GM21367 (cell line): ENCODE measurements around the gene DBNDD2.

Experiments used
- ATAC-seq: cut with Tn5 transposase; IDR thresholded peaks from one replicate; pipeline ENCODE4 v1.9.1; 2021; ENCODE audit not compliant: unreplicated experiment

Gene DBNDD2

GRCh38 chr20:45448270-45448669, 40.2 kb downstream of the DBNDD2 start:
- no peak for ATAC-seq

DNA sequence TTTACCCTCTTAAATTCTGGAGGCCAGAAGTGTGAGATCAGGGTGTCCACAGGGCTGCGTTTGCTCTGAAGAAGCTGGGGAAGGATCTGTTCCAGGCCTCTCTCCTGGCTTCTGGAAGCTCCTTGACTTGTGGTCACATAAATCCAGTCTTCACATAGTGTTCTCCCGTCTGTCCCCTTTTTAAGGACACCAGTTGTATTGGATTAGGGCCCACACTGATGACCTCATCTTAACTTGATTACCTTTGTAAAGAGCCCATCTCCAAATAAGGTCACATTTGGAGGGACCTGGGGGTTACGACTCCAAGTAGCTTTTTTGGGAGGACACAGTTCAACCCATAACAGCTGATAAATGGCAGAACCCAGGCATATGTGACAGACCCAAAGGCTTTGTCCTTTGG, 41.4 kb downstream of the DBNDD2 start:
- no peak for ATAC-seq

GRCh38 chr20:45450097-45450818, 42.2 kb downstream of the DBNDD2 start:
- no peak for ATAC-seq

- no peak for ATAC-seq
These were observed 44.1 kb downstream of the DBNDD2 start for GRCh38 chr20:45452238-45452637.

DNA sequence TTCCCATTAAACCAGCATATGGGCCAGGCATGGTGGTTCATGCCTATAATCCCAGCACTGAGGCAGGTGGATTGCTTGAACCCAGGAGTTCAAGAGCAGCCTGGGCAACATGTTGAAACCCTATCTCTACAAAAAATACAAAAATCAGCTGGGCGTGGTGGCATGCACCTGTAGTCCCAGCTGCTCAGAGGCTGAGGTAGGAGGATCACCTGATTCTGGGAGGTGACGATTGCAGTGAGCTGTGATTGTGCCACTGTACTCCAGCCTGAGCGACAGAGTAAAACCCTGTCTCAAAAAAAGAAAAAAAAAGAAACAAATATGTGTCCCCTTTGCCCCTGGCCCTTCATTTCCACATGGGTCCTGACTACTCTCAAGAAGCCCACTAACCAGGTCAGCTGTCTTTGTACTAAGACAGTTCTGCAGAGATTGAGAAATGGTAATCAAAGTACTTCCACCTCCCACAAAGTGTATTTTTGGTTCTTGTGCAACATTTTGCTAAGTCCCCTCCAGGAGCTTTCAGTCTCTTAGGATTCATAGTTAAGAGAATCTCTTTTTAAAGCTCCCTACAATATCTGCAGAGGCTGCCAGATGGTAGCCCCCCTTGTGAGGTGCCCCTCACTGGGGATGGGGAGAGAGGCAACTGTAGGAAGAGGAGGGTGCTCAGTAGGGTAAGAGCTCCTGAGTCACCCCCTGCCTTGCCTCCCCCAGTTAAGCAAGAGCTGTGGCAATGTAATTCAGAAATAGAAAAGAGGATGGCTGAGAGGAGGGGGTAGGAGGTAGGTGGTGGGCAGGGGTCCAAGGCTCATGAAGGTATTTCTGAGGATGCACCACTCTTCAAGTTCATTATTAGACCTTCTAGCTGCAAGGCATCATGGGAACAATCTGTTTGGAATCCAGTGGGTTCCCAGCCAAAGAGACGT, 44.9 kb downstream of the DBNDD2 start:
- no peak for ATAC-seq

- ATAC-seq = no peak
These were observed 48.5 kb downstream of the DBNDD2 start for GRCh38 chr20:45456632-45457031.

DNA sequence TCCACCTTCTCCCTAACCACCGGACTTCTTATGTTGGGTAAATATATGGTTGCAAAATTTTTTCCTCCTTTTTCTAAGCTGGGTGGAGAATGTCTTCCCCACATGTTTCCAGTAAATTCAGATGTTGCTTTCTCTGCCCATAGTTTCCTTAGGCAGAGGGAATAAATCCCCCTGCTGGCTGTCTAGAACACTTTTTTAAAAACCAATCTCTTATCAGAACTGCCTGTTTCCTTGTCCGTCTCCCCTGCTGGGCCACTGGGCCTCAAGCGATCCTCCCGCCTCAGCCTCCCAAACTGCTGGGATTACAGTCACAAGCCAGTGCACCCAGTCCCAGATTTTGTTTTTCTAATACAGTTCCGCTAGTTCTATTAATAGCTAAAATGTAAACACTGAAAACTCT, 51.5 kb downstream of the DBNDD2 start:
- no peak for ATAC-seq
